IMR-90 (cell line): ENCODE results near the gene VAMP5. TPM values are rescaled to one million over a fixed set of nuclear protein-coding genes. Genes with fewer than 3 reads are reported as not detected.

Experiments used
- ATAC-seq: fragments of 200-7000 bp; cut with Tn5 transposase; 2 replicates; pipeline ENCODE4 v1.9.1; 2020; ENCODE audit warnings: low read depth, mild to moderate bottlenecking, moderate library complexity
- BruUV-seq: library from RNA; stranded (reverse); fragments of 400-500 nt; replicated peaks from 2 replicates; lab custom pipeline; 2021; lab: Mats Ljungman, UMichigan
- CTCF ChIA-PET: fragments of 300-600 bp; formaldehyde crosslinking; extraction: SDS; loops from one replicate; lab custom pipeline; 2021; ENCODE audit warnings: antibody characterized with exemption; lab: Yijun Ruan, JAX
- POLR2A ChIA-PET: fragments of 300-600 bp; sonication (Branson Sonifier 250); formaldehyde crosslinking; loops from one replicate; lab custom pipeline; 2022; ENCODE audit warnings: antibody characterized with exemption; ENCODE audit not compliant: unreplicated experiment; lab: Charles Lee
- DNase-seq: peaks from one replicate; pipeline ENCODE4 v3.0.0; 2013
- H2AFZ ChIP-seq: replicated peaks from 2 replicates; pipeline ENCODE3; 2013; ENCODE audit warnings: low read length, mild to moderate bottlenecking; ENCODE audit not compliant: poor library complexity
- H2AK5ac ChIP-seq: 2 replicates; pipeline ENCODE4 v1.6.1; 2013; ENCODE audit warnings: low read depth, low read length, inconsistent platforms
- H2AK9ac ChIP-seq: replicated peaks from 2 replicates; pipeline ENCODE3; 2013; ENCODE audit warnings: mild to moderate bottlenecking, low read depth, low read length, moderate library complexity; ENCODE audit not compliant: poor library complexity
- H2BK120ac ChIP-seq: 2 replicates; pipeline ENCODE4 v1.6.1; 2013; ENCODE audit warnings: low read depth, low read length, inconsistent platforms
- H2BK15ac ChIP-seq: 3 replicates; pipeline ENCODE4 v1.6.1; 2013; ENCODE audit warnings: low read depth, low read length, inconsistent platforms
- H2BK20ac ChIP-seq: 2 replicates; pipeline ENCODE4 v1.6.1; 2013; ENCODE audit warnings: low read depth, mild to moderate bottlenecking, inconsistent platforms, low read length, moderate library complexity
- H2BK5ac ChIP-seq: 2 replicates; pipeline ENCODE4 v1.6.1; 2013; ENCODE audit warnings: mild to moderate bottlenecking, low read depth, low read length, inconsistent platforms; ENCODE audit not compliant: poor library complexity, severe bottlenecking
- H3K14ac ChIP-seq: replicated peaks from 2 replicates; pipeline ENCODE4 v1.6.1; 2013; ENCODE audit warnings: low read depth, low read length, inconsistent platforms
- H3K18ac ChIP-seq: 2 replicates; pipeline ENCODE4 v1.6.1; 2013; ENCODE audit warnings: low read depth, low read length, control low read depth
- H3K23ac ChIP-seq: 2 replicates; pipeline ENCODE4 v1.6.1; 2013; ENCODE audit warnings: low read depth, low read length, inconsistent platforms
- H3K27ac ChIP-seq: 2 replicates; pipeline ENCODE4 v1.5.1; 2013; ENCODE audit warnings: mild to moderate bottlenecking, control low read depth, low read length; ENCODE audit not compliant: insufficient read depth
- H3K27me3 ChIP-seq: 2 replicates; pipeline ENCODE4 v1.6.1; 2013; ENCODE audit warnings: low read length; ENCODE audit not compliant: control insufficient read depth, insufficient read depth
- H3K36me3 ChIP-seq: 2 replicates; pipeline ENCODE4 v1.6.1; 2013; ENCODE audit warnings: low read length, mixed read lengths; ENCODE audit not compliant: control insufficient read depth, insufficient read depth
- H3K4ac ChIP-seq: 2 replicates; pipeline ENCODE4 v1.6.1; 2013; ENCODE audit warnings: low read depth, low read length, inconsistent platforms
- H3K4me1 ChIP-seq: 2 replicates; pipeline ENCODE4 v1.6.1; 2013; ENCODE audit warnings: low read length, mixed read lengths; ENCODE audit not compliant: control insufficient read depth, insufficient read depth
- H3K4me2 ChIP-seq: 2 replicates; pipeline ENCODE4 v1.6.1; 2013; ENCODE audit warnings: low read depth, mild to moderate bottlenecking, control low read depth, low read length, moderate library complexity
- H3K4me3 ChIP-seq: 2 replicates; pipeline ENCODE4 v1.5.1; 2013; ENCODE audit warnings: low read depth, mild to moderate bottlenecking, control low read depth, low read length, moderate library complexity; ENCODE audit not compliant: insufficient read depth
- H3K56ac ChIP-seq: 2 replicates; pipeline ENCODE4 v1.6.1; 2013; ENCODE audit warnings: low read length, inconsistent platforms; ENCODE audit not compliant: insufficient read depth; ENCODE audit errors: extremely low read depth
- H3K79me1 ChIP-seq, 2 experiments: 2 replicates each; pipeline ENCODE4 v1.6.1; 2013; ENCODE audit warnings: low read length in 2 of 2, inconsistent platforms in 1 of 2, low read depth in 1 of 2
- H3K9ac ChIP-seq: 2 replicates; pipeline ENCODE4 v1.6.1; 2013; ENCODE audit warnings: low read depth, low read length, control low read depth
- H3K9me1 ChIP-seq: 2 replicates; pipeline ENCODE4 v1.6.1; 2013; ENCODE audit warnings: low read length, inconsistent platforms; ENCODE audit not compliant: insufficient read depth
- H3K9me3 ChIP-seq: 2 replicates; pipeline ENCODE4 v1.6.1; 2013; ENCODE audit warnings: low read length; ENCODE audit not compliant: control insufficient read depth, insufficient read depth
- H4K20me1 ChIP-seq: 2 replicates; pipeline ENCODE4 v1.6.1; 2013; ENCODE audit warnings: low read length, inconsistent platforms; ENCODE audit not compliant: insufficient read depth
- H4K5ac ChIP-seq: 2 replicates; pipeline ENCODE4 v1.6.1; 2013; ENCODE audit warnings: mild to moderate bottlenecking, low read depth, low read length, control low read depth
- H4K8ac ChIP-seq, 2 experiments: 2 replicates each; pipeline ENCODE4 v1.6.1; 2013; ENCODE audit warnings: low read depth in 2 of 2, low read length in 2 of 2, control low read depth in 1 of 2, inconsistent platforms in 1 of 2
- H4K91ac ChIP-seq: 2 replicates; pipeline ENCODE4 v1.6.1; 2013; ENCODE audit warnings: low read depth, low read length, inconsistent platforms; ENCODE audit not compliant: insufficient read depth
- BHLHE40 ChIP-seq: fragments of 150-350 bp; IDR thresholded peaks from 2 replicates; pipeline ENCODE4 v1.6.1; 2016; ENCODE audit warnings: mild to moderate bottlenecking, low read depth, low read length
- CHD1 ChIP-seq: IDR thresholded peaks from 2 replicates; pipeline ENCODE4 v1.6.1; 2012; ENCODE audit warnings: low read depth, low read length, improper control_type of control experiment
- FOS ChIP-seq: fragments of 150-350 bp; IDR thresholded peaks from 2 replicates; pipeline ENCODE4 v1.6.1; 2016; ENCODE audit warnings: low read depth, low read length
- MAFK ChIP-seq: IDR thresholded peaks from 2 replicates; pipeline ENCODE4 v1.6.1; 2012; ENCODE audit warnings: low read depth, low read length, improper control_type of control experiment
- MAZ ChIP-seq: IDR thresholded peaks from 2 replicates; pipeline ENCODE4 v1.6.1; 2012; ENCODE audit warnings: low read depth, mild to moderate bottlenecking, low read length, improper control_type of control experiment, moderate library complexity, borderline replicate concordance
- MXI1 ChIP-seq: IDR thresholded peaks from 2 replicates; pipeline ENCODE4 v1.6.1; 2012; ENCODE audit warnings: low read depth, mild to moderate bottlenecking, low read length, moderate library complexity, borderline replicate concordance
- NFE2L2 ChIP-seq: fragments of 150-350 bp; IDR thresholded peaks from 2 replicates; pipeline ENCODE4 v1.6.1; 2016; ENCODE audit warnings: low read depth, mild to moderate bottlenecking, low read length
- RAD21 ChIP-seq: IDR thresholded peaks from 2 replicates; pipeline ENCODE4 v1.6.1; 2012; ENCODE audit warnings: low read length, improper control_type of control experiment
- RCOR1 ChIP-seq: IDR thresholded peaks from 2 replicates; pipeline ENCODE4 v1.6.1; 2012; ENCODE audit warnings: mild to moderate bottlenecking, low read length, improper control_type of control experiment; ENCODE audit not compliant: insufficient replicate concordance
- SMC3 ChIP-seq: fragments of 150-350 bp; IDR thresholded peaks from 2 replicates; pipeline ENCODE4 v1.6.1; 2016; ENCODE audit warnings: low read depth, mild to moderate bottlenecking, antibody characterized with exemption, low read length, moderate library complexity
- WGBS, 2 experiments: methylation state at CpG; one replicate each; pipeline versions ENCODE4 v1.1.5 to v1.1.7; 2013; ENCODE audit warnings: missing lambda C conversion rate in 2 of 2; ENCODE audit not compliant: insufficient read length in 1 of 2; ENCODE audit errors: extremely low coverage in 2 of 2; 5-methylcytosine and 5-hydroxymethylcytosine counted together
- dilution Hi-C: fragments of 300-500 bp; cut with HindIII; formaldehyde crosslinking; loops from one replicate; pipeline ENCODE4 v1.14.3; 2018; ENCODE audit warnings: low sequenced_read_pairs; ENCODE audit not compliant: unreplicated experiment
- in situ Hi-C: fragments of 300-500 bp; cut with MboI; formaldehyde crosslinking; loops from 3 replicates; pipeline ENCODE4 v1.14.3; 2019; ENCODE audit warnings: low sequenced_read_pairs, inconsistent platforms, mixed read lengths
- intact Hi-C: fragments of 100-400 bp; cut with micrococcal nuclease; formaldehyde crosslinking; loops from 2 replicates; pipeline ENCODE4 v1.10.0; 2022
- polyA plus RNA-seq, 3 experiments: library from polyadenylated mRNA; depleted of rRNA; stranded (reverse); fragments of >200 nt; gene quantifications; 2 replicates each; pipeline ENCODE4 v1.2.3, GENCODE V29; 2012; ENCODE audit warnings: low replicate concordance in 1 of 3
- total RNA-seq: library from RNA; depleted of rRNA; stranded (reverse); fragments of >200 nt; gene quantifications from 2 replicates; pipeline ENCODE4 v1.2.3, GENCODE V29; 2012
- TF ChIP-seq, protein P1 (sequence below): fragments of 150-350 bp; IDR thresholded peaks from 2 replicates; pipeline ENCODE4 v1.6.1; 2017; ENCODE audit warnings: mild to moderate bottlenecking, antibody characterized with exemption, low read length, low read depth

VAMP5 gene
- total and polyA plus RNA-seq, 2 of the 4 experiments (the other 2 are of a cell fraction): 13.8 to 103 TPM

DNA sequence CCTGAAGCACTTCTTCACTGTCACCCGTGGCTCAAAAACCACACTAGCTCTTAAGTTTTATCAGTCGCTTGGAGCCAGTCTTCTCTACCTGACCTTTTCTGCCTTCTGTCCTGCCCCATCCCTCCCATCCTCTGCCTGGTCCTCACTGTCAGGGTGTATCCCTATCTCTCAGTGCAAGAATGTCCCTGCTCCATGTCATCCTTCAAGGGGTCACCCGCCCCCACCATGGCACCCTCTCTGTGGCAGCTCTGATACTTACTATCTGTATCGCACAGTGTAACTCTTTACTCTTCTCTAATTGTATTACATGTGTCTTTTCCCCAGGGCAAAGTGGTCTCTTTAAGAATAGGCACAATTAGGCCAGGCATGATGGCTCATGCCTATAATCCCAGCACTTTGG lies 4.4 kb downstream of the VAMP5 start:
- dilution Hi-C loops: no loop called here
- no peaks in the 10 kb centered on the region for H3K27me3 ChIP-seq
- DNase-seq (no peak), ATAC-seq (no peak)
- H4K8ac ChIP-seq: no peak overlapping the region
- no peak overlapping the region for H2AK9ac ChIP-seq
- H2AK5ac ChIP-seq: peak overlapping the region; percentile 21; the same call in 1 of the 2 replicates
- TF ChIP-seq MXI1: no peak
- TF ChIP-seq MAFK: no peak
- TF ChIP-seq MAZ: no peak
- no peak for TF ChIP-seq RAD21
- no peak for TF ChIP-seq BHLHE40
- TF ChIP-seq, protein P1, sequence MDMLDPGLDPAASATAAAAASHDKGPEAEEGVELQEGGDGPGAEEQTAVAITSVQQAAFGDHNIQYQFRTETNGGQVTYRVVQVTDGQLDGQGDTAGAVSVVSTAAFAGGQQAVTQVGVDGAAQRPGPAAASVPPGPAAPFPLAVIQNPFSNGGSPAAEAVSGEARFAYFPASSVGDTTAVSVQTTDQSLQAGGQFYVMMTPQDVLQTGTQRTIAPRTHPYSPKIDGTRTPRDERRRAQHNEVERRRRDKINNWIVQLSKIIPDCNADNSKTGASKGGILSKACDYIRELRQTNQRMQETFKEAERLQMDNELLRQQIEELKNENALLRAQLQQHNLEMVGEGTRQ: no peak
- no peak for TF ChIP-seq SMC3
- no peak for TF ChIP-seq FOS
- TF ChIP-seq CHD1: no peak
- no peak for TF ChIP-seq RCOR1
- TF ChIP-seq NFE2L2: no peak
- H3K36me3 ChIP-seq: no peaks in the 10 kb centered on the region
- no peak overlapping the region for H3K14ac ChIP-seq
- no peak overlapping the region for H3K4me3 ChIP-seq
- intact Hi-C loops: no loop called here
- 0 out of 2 replicates have a peak overlapping the region, but pooled peaks have one; percentile 9 for H3K4ac ChIP-seq
- no peak overlapping the region for H4K5ac ChIP-seq
- no peak overlapping the region for H4K91ac ChIP-seq
- ChIA-PET CTCF (no interaction called here), POLR2A (no interaction called here)
- in situ Hi-C loops: no loop called here
- no peak overlapping the region for H2AFZ ChIP-seq
- H2BK15ac ChIP-seq: no peak overlapping the region
- peaks cover 38% of the 10 kb centered on the region for H3K4me1 ChIP-seq
- no peak overlapping the region for H3K56ac ChIP-seq
- peaks cover 19 to 76% of the 10 kb centered on the region in 2 experiments for H3K79me1 ChIP-seq
- 82% methylated on average over 3 of the region's 4 CpGs; no CpG with 5 or more reads in 1 of the 2 experiments for WGBS, 2 experiments
- no peak overlapping the region for H3K4me2 ChIP-seq
- peak overlapping the region; percentile 18; the same call in 1 of the 2 replicates for H2BK120ac ChIP-seq
- H4K20me1 ChIP-seq: peaks cover 7% of the 10 kb centered on the region; the same call in 1 of the 2 replicates
- no peak overlapping the region for H3K27ac ChIP-seq
- peak overlapping the region; percentile 1 for H2BK20ac ChIP-seq
- H3K9me3 ChIP-seq: no peaks in the 10 kb centered on the region
- no peak overlapping the region for H3K18ac ChIP-seq
- H3K23ac ChIP-seq: no peak overlapping the region
- H3K9me1 ChIP-seq: peaks cover 38% of the 10 kb centered on the region
- no TSS peak for BruUV-seq
- no peak overlapping the region for H2BK5ac ChIP-seq
- no peak overlapping the region for H3K9ac ChIP-seq
